Esophagus muscularis mucosa (tissue), 4 donors: Measurements from ENCODE around the gene MAP2K7. TPM values are rescaled to one million over a fixed set of nuclear protein-coding genes. Genes with fewer than 3 reads are reported as not detected.

ENCODE experiments used
- DNase-seq: peaks from one replicate; pipeline ENCODE4 v3.0.0-alpha.2; 2017; ENCODE audit errors: extremely low spot score
- H3K27ac ChIP-seq, 4 donors: fragments of 200-600 bp; sonication (generic); replicated peaks in 1 of 4; 1 replicate in 3 of 4; 2 replicates in 1 of 4; pipeline ENCODE4 v1.5.1; 2016 to 2019; ENCODE audit warnings: mild to moderate bottlenecking in 1 of 4
- H3K27me3 ChIP-seq, 4 donors: fragments of 200-600 bp; sonication (generic); one replicate each; pipeline versions ENCODE4 v1.5.1 to v1.6.0; 2016 to 2019
- H3K36me3 ChIP-seq, 4 donors: fragments of 200-600 bp; sonication (generic); one replicate each; pipeline ENCODE4 v1.5.1; 2016 to 2019
- H3K4me1 ChIP-seq, 4 donors: fragments of 200-600 bp; sonication (generic); one replicate each; pipeline ENCODE4 v1.5.1; 2016 to 2019
- H3K4me3 ChIP-seq, 4 donors: fragments of 200-600 bp; sonication (generic); 1 replicate in 2 of 4; 2 replicates in 2 of 4; pipeline ENCODE4 v1.5.1; 2016 to 2019; ENCODE audit warnings: mild to moderate bottlenecking in 4 of 4, moderate library complexity in 1 of 4
- H3K9me3 ChIP-seq, 4 donors: fragments of 200-600 bp; sonication (generic); 1 replicate in 3 of 4; 2 replicates in 1 of 4; pipeline ENCODE4 v1.5.1; 2016 to 2019
- EP300 ChIP-seq: sonication (generic); formaldehyde crosslinking; IDR thresholded peaks from one replicate; pipeline ENCODE4 v1.6.1; 2017; ENCODE audit warnings: antibody characterized with exemption
- POLR2A ChIP-seq: fragments of 450-650 bp; IDR thresholded peaks from one replicate; pipeline ENCODE4 v1.6.1; 2017; ENCODE audit warnings: antibody characterized with exemption, moderate library complexity, mild to moderate bottlenecking, low read depth
- POLR2AphosphoS5 ChIP-seq, 2 donors: sonication (generic); formaldehyde crosslinking; IDR thresholded peaks; one replicate each; pipeline ENCODE4 v1.6.1; 2017; ENCODE audit warnings: antibody characterized with exemption in 2 of 2
- WGBS: methylation state at CpG from one replicate; pipeline ENCODE4 v1.1.5; 2018; 5-methylcytosine and 5-hydroxymethylcytosine counted together
- intact Hi-C: fragments of 100-400 bp; cut with DNase I; formaldehyde crosslinking; loops from one replicate; pipeline ENCODE4 v1.15.1; 2023
- total RNA-seq, 4 donors: library from RNA; depleted of rRNA; stranded (reverse); fragments of >200 nt; gene quantifications; one replicate each; pipeline versions ENCODE4 v1.1.0 to v1.2.1, GENCODE V29; 2016
- TF ChIP-seq, protein P1 (sequence below), 3 experiments: fragments of 200-600 bp in 2 of 3; fragments of 450-650 bp in 1 of 3; sonication (generic) in 2 of 3; IDR thresholded peaks; one replicate each; pipeline ENCODE4 v1.5.1; 2017 to 2019; ENCODE audit warnings: antibody characterized with exemption in 3 of 3, mild to moderate bottlenecking in 2 of 3, moderate library complexity in 1 of 3

The MAP2K7 gene
- total RNA-seq, 4 donors from 2014 or later, result 17.2 to 31.9 (median 24.5) TPM

DNA sequence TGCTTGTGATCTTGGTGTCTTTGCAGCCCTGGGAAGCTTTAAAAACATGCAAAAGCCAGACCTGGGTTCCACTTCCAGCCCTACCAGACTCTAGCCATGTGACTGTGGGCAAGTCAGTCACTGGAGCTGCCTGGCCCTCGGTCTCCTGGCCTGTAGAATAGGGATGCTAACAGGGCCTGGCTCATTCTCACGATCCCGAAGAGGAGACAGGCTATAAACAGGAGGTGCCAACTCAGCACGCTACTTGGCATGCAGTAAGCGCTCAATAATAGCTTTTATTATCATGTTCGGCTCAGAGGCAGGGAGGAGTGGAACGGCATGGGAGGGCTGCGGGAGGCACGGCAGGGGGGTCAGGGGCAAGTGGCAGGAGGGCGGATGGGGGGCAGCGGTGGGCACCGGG, 20.6 kb downstream of the MAP2K7 start:
- no peak for DNase-seq
- peaks cover 51 to 93% (median 88%) of the 10 kb centered on the region in 4 donors for H3K4me1 ChIP-seq
- TF ChIP-seq EP300, result no peak
- no peak for TF ChIP-seq POLR2A
- TF ChIP-seq, protein P1, sequence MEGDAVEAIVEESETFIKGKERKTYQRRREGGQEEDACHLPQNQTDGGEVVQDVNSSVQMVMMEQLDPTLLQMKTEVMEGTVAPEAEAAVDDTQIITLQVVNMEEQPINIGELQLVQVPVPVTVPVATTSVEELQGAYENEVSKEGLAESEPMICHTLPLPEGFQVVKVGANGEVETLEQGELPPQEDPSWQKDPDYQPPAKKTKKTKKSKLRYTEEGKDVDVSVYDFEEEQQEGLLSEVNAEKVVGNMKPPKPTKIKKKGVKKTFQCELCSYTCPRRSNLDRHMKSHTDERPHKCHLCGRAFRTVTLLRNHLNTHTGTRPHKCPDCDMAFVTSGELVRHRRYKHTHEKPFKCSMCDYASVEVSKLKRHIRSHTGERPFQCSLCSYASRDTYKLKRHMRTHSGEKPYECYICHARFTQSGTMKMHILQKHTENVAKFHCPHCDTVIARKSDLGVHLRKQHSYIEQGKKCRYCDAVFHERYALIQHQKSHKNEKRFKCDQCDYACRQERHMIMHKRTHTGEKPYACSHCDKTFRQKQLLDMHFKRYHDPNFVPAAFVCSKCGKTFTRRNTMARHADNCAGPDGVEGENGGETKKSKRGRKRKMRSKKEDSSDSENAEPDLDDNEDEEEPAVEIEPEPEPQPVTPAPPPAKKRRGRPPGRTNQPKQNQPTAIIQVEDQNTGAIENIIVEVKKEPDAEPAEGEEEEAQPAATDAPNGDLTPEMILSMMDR (IDR thresholded peaks at IDR 0.05), result no peak
- TF ChIP-seq POLR2AphosphoS5 (IDR thresholded peaks at IDR 0.05), result no peak
- 52% methylated on average over 12 of the region's 12 CpGs for WGBS
- intact Hi-C loops, result no loop called here
- peak overlapping the region; percentile 68 to 81 (median 71) for H3K4me3 ChIP-seq
- H3K9me3 ChIP-seq, result no peaks in the 10 kb centered on the region
- H3K27me3 ChIP-seq, result peaks cover 0 to 6% (median 0%) of the 10 kb centered on the region in 4 donors
- H3K27ac ChIP-seq, result peak overlapping the region; percentile 91 to 96 (median 94)
- H3K36me3 ChIP-seq, result peaks cover 9 to 23% (median 18%) of the 10 kb centered on the region in 4 donors

- Histone ChIP-seq H3K9me3 (no peaks in the 10 kb centered on the region), H3K27me3 (peaks cover 0 to 1% (median 0%) of the 10 kb centered on the region in 4 donors), H3K4me1 (peaks cover 56 to 93% (median 88%) of the 10 kb centered on the region in 4 donors), H3K27ac (peak overlapping the region; percentile 91 to 96 (median 94)), H3K36me3 (peaks cover 9 to 23% (median 18%) of the 10 kb centered on the region in 4 donors), H3K4me3 (peak overlapping the region; percentile 68 to 81 (median 71))
- 31% methylated on average over 22 of the region's 34 CpGs for WGBS
- no peak for TF ChIP-seq EP300
- TF ChIP-seq POLR2A, result no peak
- TF ChIP-seq POLR2AphosphoS5 (IDR thresholded peaks at IDR 0.05), result no peak
- TF ChIP-seq, protein P1 (IDR thresholded peaks at IDR 0.05), result no peak
- intact Hi-C loops, result no loop called here
- no peak for DNase-seq
These were observed 21.0 kb downstream of the MAP2K7 start for GRCh38 chr19:7924651-7925170.

DNA sequence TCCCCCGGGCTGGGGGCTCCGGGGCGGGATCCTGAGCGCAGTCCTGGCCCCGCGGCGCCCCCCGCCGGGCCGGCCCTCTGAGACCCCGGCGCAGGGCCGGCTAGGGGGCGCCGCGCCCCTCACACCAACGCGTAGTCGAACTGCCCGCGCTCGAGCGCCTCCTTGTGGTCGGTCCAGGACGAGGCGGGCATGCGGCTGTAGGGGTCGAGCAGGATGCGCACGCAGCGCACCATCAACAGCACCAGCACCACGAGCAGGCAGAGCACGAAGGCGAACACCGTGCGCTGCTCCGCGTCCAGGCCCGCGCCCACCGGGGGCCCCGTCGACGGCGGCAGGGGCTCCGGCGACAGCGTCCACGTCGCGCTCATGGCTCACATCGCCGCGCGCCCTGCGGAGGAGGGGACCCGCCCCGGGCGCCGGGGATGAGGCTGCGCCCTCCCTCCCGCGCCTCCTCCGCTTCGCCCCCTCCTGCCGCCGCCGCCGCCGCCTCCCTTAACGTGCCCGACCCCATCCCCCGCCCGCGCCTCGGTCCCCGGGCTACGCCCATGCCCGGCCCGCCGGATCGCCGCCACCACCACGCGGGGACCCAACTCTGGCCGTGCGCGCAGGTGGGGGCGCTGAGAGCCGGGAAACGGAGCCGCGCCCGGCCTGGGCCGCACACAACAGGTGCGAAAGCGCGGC, 21.6 kb downstream of the MAP2K7 start:
- no peaks in the 10 kb centered on the region for H3K27me3 ChIP-seq
- no peaks in the 10 kb centered on the region for H3K9me3 ChIP-seq
- H3K4me3 ChIP-seq, result peak overlapping the region; percentile 68 to 81 (median 71)
- peaks cover 60 to 95% (median 90%) of the 10 kb centered on the region in 4 donors for H3K4me1 ChIP-seq
- intact Hi-C loops, result no loop called here
- TF ChIP-seq, protein P1 (IDR thresholded peaks at IDR 0.05), result peak; percentile 81 to 99 (median 90)
- peak; percentile 56 to 70 for TF ChIP-seq POLR2AphosphoS5 (IDR thresholded peaks at IDR 0.05)
- TF ChIP-seq EP300, result no peak
- 1% methylated on average over 21 of the region's 98 CpGs for WGBS
- peak overlapping the region; percentile 91 to 96 (median 94) for H3K27ac ChIP-seq
- DNase-seq, result no peak
- peaks cover 9 to 27% (median 19%) of the 10 kb centered on the region in 4 donors for H3K36me3 ChIP-seq

DNA sequence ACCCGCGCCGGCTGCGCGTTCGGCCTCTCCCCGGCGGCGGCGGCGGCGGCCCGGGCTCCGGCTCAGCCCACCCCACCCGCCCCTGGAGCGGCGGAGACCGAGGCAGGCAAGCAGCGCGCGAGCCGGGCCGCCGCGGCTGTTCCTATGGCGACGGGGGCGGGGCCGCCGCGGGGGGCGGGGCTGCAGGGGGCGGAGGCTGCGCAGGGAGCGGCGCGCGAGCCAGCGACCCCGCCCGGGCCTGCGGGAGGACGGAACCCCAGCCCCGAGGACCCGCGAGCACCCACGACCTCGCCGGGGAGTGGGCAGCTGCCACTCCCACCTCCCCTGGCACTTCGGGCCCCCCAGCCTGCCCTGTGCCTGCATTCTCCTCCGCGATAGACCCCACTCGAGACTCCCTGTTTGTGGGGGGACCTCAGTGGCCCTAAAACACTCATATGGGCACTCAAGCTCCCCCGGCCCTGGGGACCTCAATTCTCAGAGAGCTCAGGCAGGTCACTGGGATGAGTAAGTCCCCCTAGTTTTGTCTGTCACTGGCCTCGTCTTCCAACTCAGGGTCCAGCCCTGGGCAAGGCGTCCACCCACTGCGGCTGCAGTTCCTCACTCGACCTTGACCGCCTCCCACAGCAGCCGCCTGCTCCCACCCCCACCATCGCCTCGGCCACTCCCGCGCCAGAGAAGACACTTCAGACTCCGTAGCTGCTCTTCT, 22.5 kb downstream of the MAP2K7 start, which contains the start of gene CTXN1:
CTXN1 (minus strand) TSS at position 115 of the 706 bp plus-strand sequence. CDS start 597 bp downstream, outside the sequence.
- 29% methylated on average over 15 of the region's 65 CpGs for WGBS
- Histone ChIP-seq H3K27ac (peak within 1 kb of the TSS; percentile 91 to 96 (median 94)), H3K27me3 (no peaks in the 10 kb centered on the region), H3K9me3 (no peaks in the 10 kb centered on the region), H3K4me3 (peak within 1 kb of the TSS; percentile 68 to 81 (median 71)), H3K36me3 (peaks cover 9 to 36% (median 26%) of the 10 kb centered on the region in 4 donors), H3K4me1 (peaks cover 59 to 100% (median 96%) of the 10 kb centered on the region in 4 donors)
- DNase-seq, result no peak
- TF ChIP-seq, protein P1 (IDR thresholded peaks at IDR 0.05), result peak in 2 of 3 experiments; percentile 17 to 47
- TF ChIP-seq EP300, result no peak
- TF ChIP-seq POLR2AphosphoS5 (IDR thresholded peaks at IDR 0.05), result peak; percentile 38 to 75
- intact Hi-C loops, result no loop called here
